ENCODE results near the gene MYH1.

Gene MYH1

DNA sequence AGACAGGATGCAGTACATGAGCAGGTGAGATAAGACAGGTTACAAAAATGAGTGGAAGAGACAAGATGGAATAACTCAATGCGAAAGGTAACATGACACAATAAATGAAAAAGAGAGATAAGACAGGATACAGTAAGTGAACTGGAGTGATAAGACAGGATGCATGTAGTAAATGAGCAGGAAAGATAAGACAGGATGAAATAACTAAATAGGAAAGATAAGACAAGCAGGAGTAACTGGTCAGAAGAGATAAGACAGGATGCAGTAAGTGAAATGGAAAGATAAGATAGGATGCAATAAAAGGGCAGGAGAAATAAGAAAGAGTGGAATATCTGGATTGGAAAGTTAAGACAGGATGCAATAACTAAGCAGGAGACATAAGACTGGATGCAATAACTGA lies 40.6 kb downstream of the MYH1 start:
- DNase-seq, result no peak

DNA sequence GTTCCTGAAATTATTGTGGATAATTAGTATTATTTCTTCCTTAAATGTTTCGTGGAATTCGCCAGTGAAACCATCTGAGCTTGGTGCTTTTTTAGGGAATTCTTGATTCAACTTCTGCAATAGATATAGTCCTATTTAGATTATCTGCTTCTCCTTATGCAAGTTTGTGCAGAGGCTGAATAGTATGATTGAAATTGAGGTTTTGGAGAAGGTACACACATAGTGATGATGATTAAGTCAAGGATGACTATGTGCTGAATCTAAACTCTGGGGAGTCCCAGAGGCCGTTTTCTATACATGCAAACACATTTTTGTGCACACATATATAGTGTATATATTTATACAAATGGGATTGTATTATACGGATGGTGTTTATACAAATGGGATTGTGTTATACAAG lies 43.8 kb downstream of the MYH1 start:
- no peak for DNase-seq

DNA sequence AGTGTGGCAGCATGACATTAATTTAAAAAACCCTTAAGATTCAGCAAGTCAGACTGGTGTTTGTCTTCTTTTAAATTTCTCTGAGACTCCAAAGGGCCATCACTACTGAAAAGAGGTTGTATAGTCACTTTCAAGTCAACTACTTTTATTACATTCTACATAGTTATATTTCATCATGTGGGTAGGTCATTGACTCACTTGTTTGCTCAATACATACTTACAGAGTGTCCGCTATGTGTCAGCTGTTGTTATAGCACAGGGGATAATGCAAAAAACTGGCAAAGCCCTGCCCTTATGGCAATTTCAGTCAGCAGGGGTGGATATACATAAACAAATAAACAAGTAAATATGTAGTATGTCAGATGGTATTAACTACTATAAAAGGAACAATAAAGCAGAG lies 46.5 kb downstream of the MYH1 start:
- DNase-seq, result no peak

DNA sequence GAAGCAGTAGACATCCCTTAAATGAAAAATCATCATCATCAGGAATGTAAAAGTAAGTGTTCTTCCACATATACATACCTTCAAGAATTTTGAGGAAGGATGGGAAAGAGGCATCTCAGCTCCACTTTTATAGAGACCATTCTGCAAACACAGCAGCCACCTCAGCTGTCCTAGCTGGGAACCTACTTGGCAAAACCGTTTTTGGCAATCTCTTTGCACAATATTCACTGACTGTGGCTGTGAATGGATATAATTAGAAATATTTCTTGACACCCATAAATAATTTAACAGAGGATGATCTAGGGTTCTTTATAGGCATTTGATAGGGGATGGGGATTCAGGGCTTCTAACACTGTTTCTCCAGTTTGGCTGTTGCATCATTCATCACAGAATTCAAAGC lies 48.9 kb downstream of the MYH1 start, which contains the start of gene MYH4:
TSS of gene MYH4 (minus strand) at position 101 of the 400 bp plus-strand sequence. CDS start 2,814 bp downstream, outside the sequence.
- DNase-seq, result no peak

DNA sequence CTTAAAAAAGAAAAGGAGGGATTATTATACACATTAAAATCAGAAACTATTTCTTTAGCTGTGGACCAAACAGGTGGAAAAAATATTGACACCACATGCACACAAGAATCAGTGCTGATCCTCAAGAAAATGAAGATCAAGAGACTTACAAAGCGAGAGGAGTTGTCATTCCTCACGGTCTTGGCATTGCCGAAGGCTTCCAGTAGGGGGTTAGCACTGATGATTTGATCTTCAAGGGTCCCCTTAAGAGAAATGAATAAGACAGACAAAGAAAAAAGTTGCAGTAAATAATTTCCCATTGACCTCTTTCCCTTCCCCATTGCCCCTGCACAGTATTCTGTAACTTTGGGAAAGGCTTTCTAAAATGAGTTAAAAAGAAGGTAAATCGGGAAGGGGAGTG lies 54.9 kb downstream of the MYH1 start:
- no peak for DNase-seq

DNA sequence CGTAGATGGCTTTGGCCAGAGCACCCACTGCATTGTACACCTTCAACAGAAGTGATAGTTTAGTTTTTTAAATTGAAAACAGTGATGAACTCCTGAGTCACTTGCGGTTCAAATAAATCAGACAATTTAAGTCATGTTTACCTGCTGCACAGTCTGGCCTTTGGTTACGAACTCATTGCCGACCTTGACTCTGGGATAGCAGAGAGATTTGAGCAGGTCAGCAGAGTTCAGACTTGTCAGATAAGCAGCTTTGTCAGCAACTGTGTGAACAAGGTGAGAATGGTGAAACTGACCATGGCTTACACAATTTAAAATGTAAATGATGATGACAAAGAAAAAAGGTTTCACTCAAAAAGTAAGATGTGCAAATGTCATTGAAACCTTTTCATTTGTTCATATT lies 58.3 kb downstream of the MYH1 start:
- no peak for DNase-seq

DNA sequence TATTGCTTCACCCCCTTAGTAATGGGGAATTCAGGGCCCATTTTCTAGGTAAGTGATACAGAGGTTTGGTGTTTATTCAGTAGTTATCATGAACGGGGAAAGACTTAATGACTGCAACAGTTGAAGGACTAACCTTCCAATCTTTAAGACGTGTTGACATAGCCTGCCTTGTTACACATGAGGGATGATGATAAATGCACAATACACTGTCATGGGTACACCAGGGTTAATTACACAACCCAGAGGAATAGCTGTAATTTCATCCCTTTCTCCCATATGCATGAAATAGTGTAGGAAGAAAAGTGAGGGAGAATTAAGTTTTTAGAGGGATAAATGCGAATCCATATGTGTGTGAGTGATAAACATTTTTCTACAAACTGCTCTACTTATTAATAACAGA lies 59.6 kb downstream of the MYH1 start:
- no peak for DNase-seq

DNA sequence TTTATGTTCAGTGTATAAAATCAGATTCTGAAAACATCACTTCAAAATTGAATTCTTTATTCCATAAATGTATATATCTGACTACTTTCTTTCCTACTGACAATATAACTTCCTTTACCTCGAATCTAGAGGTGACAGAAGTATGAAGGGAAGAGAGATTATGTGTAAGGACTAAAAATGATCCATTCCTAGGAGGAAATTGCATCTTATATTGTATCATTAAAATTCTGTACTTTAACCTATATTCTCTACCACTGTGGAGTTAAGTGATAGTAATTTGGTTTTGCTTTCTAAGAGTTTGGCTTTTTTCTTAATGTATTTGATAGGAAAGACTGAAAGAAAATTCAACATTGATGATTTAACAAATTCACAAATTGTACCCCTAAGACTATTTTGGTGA lies 60.4 kb downstream of the MYH1 start:
- DNase-seq, result no peak

DNA sequence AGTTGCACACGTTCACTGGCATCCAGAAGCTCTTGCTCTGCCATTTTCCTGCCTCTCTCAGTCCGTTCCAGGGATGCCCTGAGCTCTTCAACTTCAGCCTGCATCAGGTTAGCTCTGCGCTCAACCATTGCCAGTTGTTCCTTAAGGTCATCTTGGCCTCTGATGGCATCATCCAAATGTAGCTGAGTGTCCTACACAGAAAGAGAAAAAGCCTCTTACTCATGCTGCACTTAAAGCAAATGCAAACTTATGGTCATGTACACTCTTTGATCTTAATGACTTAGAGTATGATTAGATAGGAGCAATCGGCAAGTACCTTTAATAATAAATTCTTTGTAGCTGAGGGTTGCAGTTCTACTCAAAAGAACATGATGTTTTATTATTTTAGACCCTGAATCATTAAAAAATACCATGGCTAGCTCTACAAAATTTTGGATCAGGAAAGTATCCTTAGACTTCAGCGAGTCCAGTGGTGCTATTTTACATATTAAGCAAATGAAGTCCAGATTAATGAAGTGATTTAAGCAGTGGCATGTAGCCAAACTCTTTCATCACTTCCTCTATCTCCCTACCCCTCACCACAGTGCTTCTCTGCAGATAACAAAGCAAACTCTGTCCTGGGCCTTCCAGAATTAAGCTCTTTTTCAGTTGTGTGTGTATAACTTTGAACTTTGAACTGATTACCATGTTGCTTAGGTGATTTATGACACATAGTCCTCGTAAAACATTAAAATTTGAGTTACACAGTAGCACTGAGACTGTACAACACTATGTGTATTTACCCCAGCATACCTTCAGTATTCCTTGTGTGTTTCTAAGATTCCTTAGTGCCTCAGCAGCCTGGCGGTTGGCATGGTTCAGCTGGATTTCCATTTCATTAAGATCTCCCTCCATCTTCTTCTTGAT lies 71.1 kb downstream of the MYH1 start:
- no peak for DNase-seq

All from inflammatory macrophage treated with lipopolysaccharide for 1 hour (primary cell).